MCF 10A (cell line): ENCODE results near the gene CETP. TPM values are rescaled to one million over a fixed set of nuclear protein-coding genes. Genes with fewer than 3 reads are reported as not detected.
"Not testable (repeated sequence)": the region's sequence is repeated elsewhere in the genome, so short reads cannot be mapped to it uniquely, and the experiment has no call there.

Experiments used
- BruUV-seq: library from RNA; stranded (reverse); fragments of 400-500 nt; replicated peaks from 2 replicates; lab custom pipeline; 2021; lab: Mats Ljungman, UMichigan
- CTCF ChIA-PET: fragments of 300-600 bp; sonication (Branson Sonifier 250); formaldehyde crosslinking; extraction: SDS; loops from one replicate; lab custom pipeline; 2021; ENCODE audit warnings: antibody characterized with exemption, inconsistent platforms; lab: Yijun Ruan, JAX
- POLR2A ChIA-PET: fragments of 300-600, 350-650 bp; sonication (Branson Sonifier 250); formaldehyde crosslinking; extraction: SDS; loops from one replicate; lab custom pipeline; 2020; ENCODE audit warnings: antibody characterized with exemption, inconsistent platforms; lab: Yijun Ruan, JAX
- DNase-seq: peaks from one replicate; pipeline ENCODE4 v3.0.0-alpha.2; 2018; ENCODE audit not compliant: unreplicated experiment
- H3K27ac Mint-ChIP-seq: one replicate; pipeline ENCODE4 v1.8.0; 2022; ENCODE audit warnings: mild to moderate bottlenecking, low read depth, mixed read lengths; ENCODE audit not compliant: unreplicated experiment
- H3K27me3 Mint-ChIP-seq: one replicate; pipeline ENCODE4 v1.8.0; 2022; ENCODE audit warnings: mixed read lengths; ENCODE audit not compliant: insufficient read depth, unreplicated experiment
- H3K36me3 Mint-ChIP-seq: one replicate; pipeline ENCODE4 v1.8.0; 2022; ENCODE audit warnings: mild to moderate bottlenecking, moderate library complexity, mixed read lengths; ENCODE audit not compliant: insufficient read depth, unreplicated experiment
- H3K4me1 Mint-ChIP-seq: one replicate; pipeline ENCODE4 v1.8.0; 2022; ENCODE audit warnings: mixed read lengths; ENCODE audit not compliant: insufficient read depth, unreplicated experiment
- H3K4me3 Mint-ChIP-seq: one replicate; pipeline ENCODE4 v1.8.0; 2022; ENCODE audit warnings: mild to moderate bottlenecking, moderate library complexity, mixed read lengths; ENCODE audit not compliant: unreplicated experiment
- H3K9me3 Mint-ChIP-seq: one replicate; pipeline ENCODE4 v1.8.0; 2022; ENCODE audit warnings: mixed read lengths; ENCODE audit not compliant: unreplicated experiment
- CTCF ChIP-seq: fragments of 200-600 bp; IDR thresholded peaks from one replicate; pipeline ENCODE4 v1.8.0; 2022; ENCODE audit warnings: antibody characterized with exemption, mild to moderate bottlenecking; ENCODE audit not compliant: unreplicated experiment
- intact Hi-C: fragments of 100-400 bp; cut with micrococcal nuclease; formaldehyde crosslinking; loops from 2 replicates; pipeline ENCODE4 v1.14.1; 2022
- total RNA-seq: library from RNA; stranded (reverse); gene quantifications from 2 replicates; pipeline ENCODE4 v1.2.3, GENCODE V29; 2022

The CETP gene
- total RNA-seq, 1 experiment from 2014 or later = not detected

- no peak for DNase-seq
- Mint-ChIP-seq H3K27me3 (no peaks in the 10 kb centered on the region), H3K4me3 (no peak overlapping the region), H3K4me1 (peaks cover 30% of the 10 kb centered on the region), H3K9me3 (no peaks in the 10 kb centered on the region), H3K36me3 (peaks cover 6% of the 10 kb centered on the region), H3K27ac (no peak overlapping the region)
- BruUV-seq = no TSS peak
- no peak for TF ChIP-seq CTCF
- ChIA-PET POLR2A (interaction anchor here (0.7 to 4.0 kb wide), 4 partner anchors 46 to 409 kb away, joined by 3 to 23 read pairs (median 4); partner anchors contain the start of genes HERPUD1 and MT2A), CTCF (no interaction called here)
- intact Hi-C loops = no loop called here
Measured at GRCh38 chr16:56986361-56986760, 24.6 kb downstream of the CETP start.

GRCh38 chr16:56986908-56987307 is 25.2 kb downstream of the CETP start:
- H3K27ac Mint-ChIP-seq, BruUV-seq, H3K4me3 Mint-ChIP-seq, DNase-seq, H3K27me3 Mint-ChIP-seq, H3K36me3 Mint-ChIP-seq, intact Hi-C loops, H3K9me3 Mint-ChIP-seq, CTCF ChIA-PET: not testable (repeated sequence)
- peaks cover 30% of the 10 kb centered on the region for H3K4me1 Mint-ChIP-seq
- POLR2A ChIA-PET = interaction anchor here (4.0 kb wide), 1 partner anchor 55 kb away, joined by 23 read pairs; the partner anchor contains the start of gene HERPUD1

- POLR2A ChIA-PET = interaction anchor here (4.0 kb wide), 1 partner anchor 55 kb away, joined by 23 read pairs; the partner anchor contains the start of gene HERPUD1
- H3K27me3 Mint-ChIP-seq = no peaks in the 10 kb centered on the region
Measured at GRCh38 chr16:56987692-56988091, 25.9 kb downstream of the CETP start.

GRCh38 chr16:56988161-56988947 is 26.6 kb downstream of the CETP start:
- Mint-ChIP-seq H3K27me3 (no peaks in the 10 kb centered on the region), H3K4me1 (peaks cover 30% of the 10 kb centered on the region), H3K36me3 (peaks cover 6% of the 10 kb centered on the region), H3K27ac (no peak overlapping the region), H3K4me3 (no peak overlapping the region), H3K9me3 (no peaks in the 10 kb centered on the region)
- DNase-seq = no peak
- no peak for TF ChIP-seq CTCF
- CTCF ChIA-PET = interaction anchor here (1.1 kb wide), 1 partner anchor 21 kb away, joined by 3 read pairs; no protein-coding TSS in a partner anchor
- POLR2A ChIA-PET = interaction anchor here (0.7 to 2.0 kb wide), 4 partner anchors 8 to 631 kb away, joined by 3 to 14 read pairs (median 4); no protein-coding TSS in a partner anchor
- BruUV-seq = no TSS peak
- intact Hi-C loops = no loop called here

More at GRCh38 chr16:56987692-56988091, 25.9 kb downstream of the CETP start:
- Mint-ChIP-seq H3K27ac (no peak overlapping the region), H3K4me3 (no peak overlapping the region), H3K4me1 (peaks cover 30% of the 10 kb centered on the region), H3K36me3 (peaks cover 6% of the 10 kb centered on the region), H3K9me3 (no peaks in the 10 kb centered on the region)
- BruUV-seq = no TSS peak
- TF ChIP-seq CTCF = no peak
- intact Hi-C loops = no loop called here
- CTCF ChIA-PET = interaction anchor here (1.1 kb wide), 1 partner anchor 22 kb away, joined by 3 read pairs; no protein-coding TSS in a partner anchor
- DNase-seq = no peak
